GM12892 (cell line): ENCODE results near the gene SLC23A3.

Source experiments
- POLR2A ChIP-seq: IDR thresholded peaks from 2 replicates; pipeline ENCODE4 v1.6.1; 2011; ENCODE audit warnings: low read depth, low read length, control low read depth
- POLR2AphosphoS5 ChIP-seq: IDR thresholded peaks from 2 replicates; pipeline ENCODE4 v1.6.1; 2011; ENCODE audit warnings: low read depth, low read length, control low read depth
- TAF1 ChIP-seq: IDR thresholded peaks from 2 replicates; pipeline ENCODE4 v1.6.1; 2011; ENCODE audit warnings: low read depth, mild to moderate bottlenecking, control low read depth, low read length, borderline replicate concordance

GRCh38 chr2:219160186-219161017 lies 9.4 kb downstream of the SLC23A3 start, which contains the start of gene NHEJ1:
- peak; percentile 78 for TF ChIP-seq POLR2A
- peak; percentile 81 for TF ChIP-seq POLR2AphosphoS5
- no peak for TF ChIP-seq TAF1
